ENCODE measurements around the gene COL6A2. TPM values are rescaled to one million over a fixed set of nuclear protein-coding genes. Genes with fewer than 3 reads are reported as not detected.

COL6A2 gene
- total RNA-seq, 2 donors from 2014 or later = 249 to 252 TPM

GRCh38 chr21:46157987-46158451, 60.1 kb downstream of the COL6A2 start:
- H3K27me3 ChIP-seq = no peaks in the 10 kb centered on the region
- H3K4me1 ChIP-seq = peaks cover 0 to 8% of the 10 kb centered on the region in 2 donors
- DNase-seq (ENCODE audit: low spot score) = no peak
- H3K4me3 ChIP-seq = no peak overlapping the region
- H3K9me3 ChIP-seq = no peaks in the 10 kb centered on the region
- no peak overlapping the region for H3K27ac ChIP-seq
- no peaks in the 10 kb centered on the region for H3K36me3 ChIP-seq
- no peak for TF ChIP-seq CTCF (IDR thresholded peaks at IDR 0.05)

GRCh38 chr21:46158666-46159300, 60.9 kb downstream of the COL6A2 start:
- no peak for DNase-seq (ENCODE audit: low spot score)
- Histone ChIP-seq H3K36me3 (no peaks in the 10 kb centered on the region), H3K9me3 (no peaks in the 10 kb centered on the region), H3K4me1 (peaks cover 0 to under 1% of the 10 kb centered on the region in 2 donors), H3K27me3 (no peaks in the 10 kb centered on the region), H3K27ac (no peak overlapping the region), H3K4me3 (no peak overlapping the region)
- TF ChIP-seq CTCF (IDR thresholded peaks at IDR 0.05) = no peak

GRCh38 chr21:46159390-46159789, 61.5 kb downstream of the COL6A2 start:
- H3K36me3 ChIP-seq = no peaks in the 10 kb centered on the region
- no peak for DNase-seq (ENCODE audit: low spot score)

GRCh38 chr21:46159841-46160656, 62.1 kb downstream of the COL6A2 start:
- Histone ChIP-seq H3K4me1 (no peaks in the 10 kb centered on the region), H3K27ac (no peak overlapping the region), H3K27me3 (no peaks in the 10 kb centered on the region), H3K9me3 (no peaks in the 10 kb centered on the region), H3K36me3 (no peaks in the 10 kb centered on the region), H3K4me3 (no peak overlapping the region)
- no peak for TF ChIP-seq CTCF (IDR thresholded peaks at IDR 0.05)
- no peak for DNase-seq (ENCODE audit: low spot score)

More at GRCh38 chr21:46159390-46159789, 61.5 kb downstream of the COL6A2 start:
- Histone ChIP-seq H3K4me1 (no peaks in the 10 kb centered on the region), H3K4me3 (no peak overlapping the region), H3K27ac (no peak overlapping the region), H3K9me3 (no peaks in the 10 kb centered on the region), H3K27me3 (no peaks in the 10 kb centered on the region)
- TF ChIP-seq CTCF (IDR thresholded peaks at IDR 0.05) = no peak

GRCh38 chr21:46160657-46160906, 62.7 kb downstream of the COL6A2 start:
- Histone ChIP-seq H3K9me3 (no peaks in the 10 kb centered on the region), H3K27me3 (no peaks in the 10 kb centered on the region), H3K4me3 (no peak overlapping the region), H3K4me1 (no peaks in the 10 kb centered on the region), H3K36me3 (no peaks in the 10 kb centered on the region), H3K27ac (no peak overlapping the region)
- DNase-seq (ENCODE audit: low spot score) = no peak
- TF ChIP-seq CTCF (IDR thresholded peaks at IDR 0.05) = no peak
